PC-9 (cell line): ENCODE measurements around the gene LEUTX. TPM values are rescaled to one million over a fixed set of nuclear protein-coding genes. Genes with fewer than 3 reads are reported as not detected.
"Not testable (repeated sequence)": the region's sequence is repeated elsewhere in the genome, so short reads cannot be mapped to it uniquely, and the experiment has no call there.

Source experiments
- BruUV-seq: library from RNA; stranded (reverse); fragments of 400-500 nt; replicated peaks from 2 replicates; lab custom pipeline; 2021; lab: Mats Ljungman, UMichigan
- CTCF ChIA-PET: fragments of 300-600 bp; sonication (Branson Sonifier 250); formaldehyde crosslinking; loops from one replicate; lab custom pipeline; 2022; ENCODE audit warnings: antibody characterized with exemption; lab: Charles Lee
- POLR2A ChIA-PET: fragments of 300-600 bp; sonication (Branson Sonifier 250); formaldehyde crosslinking; loops from one replicate; lab custom pipeline; 2022; ENCODE audit warnings: antibody characterized with exemption; ENCODE audit not compliant: unreplicated experiment; lab: Charles Lee
- DNase-seq, 2 experiments: peaks; one replicate each; pipeline versions ENCODE4 v3.0.0 to v3.0.0-alpha.2; 2015 to 2022; ENCODE audit warnings: mixed read lengths in 1 of 2
- H2AFZ ChIP-seq: fragments of 200-600 bp; sonication (generic); 2 replicates; pipeline ENCODE4 v1.8.1; 2017; ENCODE audit warnings: antibody characterized with exemption
- H3F3A ChIP-seq: fragments of 200-600 bp; sonication (generic); 2 replicates; pipeline ENCODE4 v1.8.1; 2017; ENCODE audit warnings: antibody characterized with exemption, mild to moderate bottlenecking, low read depth; ENCODE audit not compliant: insufficient read depth
- H3K27ac ChIP-seq: fragments of 200-600 bp; sonication (generic); 2 replicates; pipeline ENCODE4 v1.6.1; 2016; ENCODE audit warnings: mixed run types
- H3K27me3 ChIP-seq: fragments of 200-600 bp; sonication (generic); 2 replicates; pipeline ENCODE4 v1.6.1; 2016; ENCODE audit warnings: low read depth, mixed run types; ENCODE audit not compliant: insufficient read depth
- H3K36me3 ChIP-seq: fragments of 200-600 bp; sonication (generic); 2 replicates; pipeline ENCODE4 v1.6.1; 2016; ENCODE audit warnings: low read depth, mixed run types
- H3K4me1 ChIP-seq: fragments of 200-600 bp; sonication (generic); replicated peaks from 2 replicates; pipeline ENCODE4 v1.6.1; 2016; ENCODE audit warnings: mixed run types; ENCODE audit not compliant: insufficient read depth
- H3K4me2 ChIP-seq: fragments of 200-600 bp; sonication (generic); 2 replicates; pipeline ENCODE4 v1.6.1; 2017; ENCODE audit warnings: mixed run types
- H3K4me3 ChIP-seq: fragments of 200-600 bp; sonication (generic); 2 replicates; pipeline ENCODE4 v1.6.1; 2016; ENCODE audit warnings: mixed run types
- H3K79me2 ChIP-seq: fragments of 200-600 bp; sonication (generic); 2 replicates; pipeline ENCODE4 v1.6.1; 2017; ENCODE audit warnings: low read depth, mixed run types
- H3K9me2 ChIP-seq: fragments of 200-600 bp; sonication (generic); 2 replicates; pipeline ENCODE4 v1.8.1; 2017; ENCODE audit warnings: mild to moderate bottlenecking; ENCODE audit not compliant: insufficient read depth
- H3K9me3 ChIP-seq: fragments of 200-600 bp; sonication (generic); 2 replicates; pipeline ENCODE4 v1.8.1; 2016; ENCODE audit warnings: low read depth; ENCODE audit not compliant: insufficient read depth
- H4K20me1 ChIP-seq: fragments of 200-600 bp; sonication (generic); 2 replicates; pipeline ENCODE4 v1.8.1; 2017; ENCODE audit not compliant: insufficient read depth
- EZH2 ChIP-seq: fragments of 200-600 bp; sonication (generic); IDR thresholded peaks from 2 replicates; pipeline ENCODE4 v1.8.0; 2017; ENCODE audit warnings: antibody characterized with exemption, low read depth
- intact Hi-C: fragments of 100-400 bp; cut with micrococcal nuclease; formaldehyde crosslinking; loops from one replicate; pipeline ENCODE4 v1.10.0; 2022; ENCODE audit not compliant: unreplicated experiment
- total RNA-seq: library from RNA; stranded (reverse); gene quantifications from 2 replicates; pipeline ENCODE4 v1.2.3, GENCODE V29; 2021
- TF ChIP-seq, protein P1 (sequence below): fragments of 200-600 bp; sonication (generic); conservative IDR thresholded peaks from 2 replicates; pipeline ENCODE4 v1.6.1; 2017; ENCODE audit warnings: mixed run types, antibody characterized with exemption, mild to moderate bottlenecking, moderate library complexity

The LEUTX gene
- total RNA-seq, 1 experiment from 2014 or later, result not detected

GRCh38 chr19:39754544-39754943 lies 24.1 kb upstream of the LEUTX start:
- ChIA-PET CTCF (no interaction called here), POLR2A (no interaction called here)
- Histone ChIP-seq H3K9me3 (no peaks in the 10 kb centered on the region), H3K4me1 (no peaks in the 10 kb centered on the region), H3F3A (no peaks in the 10 kb centered on the region), H3K79me2 (no peaks in the 10 kb centered on the region), H3K9me2 (no peaks in the 10 kb centered on the region), H3K36me3 (no peaks in the 10 kb centered on the region), H2AFZ (no peak overlapping the region), H3K27me3 (peaks cover 77% of the 10 kb centered on the region), H3K27ac (no peak overlapping the region), H4K20me1 (no peaks in the 10 kb centered on the region), H3K4me2 (no peak overlapping the region), H3K4me3 (no peak overlapping the region)
- intact Hi-C loops, result no loop called here
- no TSS peak for BruUV-seq
- TF ChIP-seq, protein P1, sequence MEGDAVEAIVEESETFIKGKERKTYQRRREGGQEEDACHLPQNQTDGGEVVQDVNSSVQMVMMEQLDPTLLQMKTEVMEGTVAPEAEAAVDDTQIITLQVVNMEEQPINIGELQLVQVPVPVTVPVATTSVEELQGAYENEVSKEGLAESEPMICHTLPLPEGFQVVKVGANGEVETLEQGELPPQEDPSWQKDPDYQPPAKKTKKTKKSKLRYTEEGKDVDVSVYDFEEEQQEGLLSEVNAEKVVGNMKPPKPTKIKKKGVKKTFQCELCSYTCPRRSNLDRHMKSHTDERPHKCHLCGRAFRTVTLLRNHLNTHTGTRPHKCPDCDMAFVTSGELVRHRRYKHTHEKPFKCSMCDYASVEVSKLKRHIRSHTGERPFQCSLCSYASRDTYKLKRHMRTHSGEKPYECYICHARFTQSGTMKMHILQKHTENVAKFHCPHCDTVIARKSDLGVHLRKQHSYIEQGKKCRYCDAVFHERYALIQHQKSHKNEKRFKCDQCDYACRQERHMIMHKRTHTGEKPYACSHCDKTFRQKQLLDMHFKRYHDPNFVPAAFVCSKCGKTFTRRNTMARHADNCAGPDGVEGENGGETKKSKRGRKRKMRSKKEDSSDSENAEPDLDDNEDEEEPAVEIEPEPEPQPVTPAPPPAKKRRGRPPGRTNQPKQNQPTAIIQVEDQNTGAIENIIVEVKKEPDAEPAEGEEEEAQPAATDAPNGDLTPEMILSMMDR, result no peak
- TF ChIP-seq EZH2, result no peak
- no peak for DNase-seq

- TF ChIP-seq, protein P1, result no peak
- no peak for TF ChIP-seq EZH2
- no peaks in the 10 kb centered on the region for H3K9me2 ChIP-seq
- no peak overlapping the region for H2AFZ ChIP-seq
- no peaks in the 10 kb centered on the region for H4K20me1 ChIP-seq
- ChIA-PET CTCF (no interaction called here), POLR2A (no interaction called here)
- no TSS peak for BruUV-seq
- no peaks in the 10 kb centered on the region for H3K79me2 ChIP-seq
- no peaks in the 10 kb centered on the region for H3F3A ChIP-seq
- no peaks in the 10 kb centered on the region for H3K4me1 ChIP-seq
- no peak overlapping the region for H3K27ac ChIP-seq
- intact Hi-C loops, result no loop called here
- no peak for DNase-seq
- no peak overlapping the region for H3K4me3 ChIP-seq
- H3K9me3 ChIP-seq, result no peaks in the 10 kb centered on the region
- H3K36me3 ChIP-seq, result no peaks in the 10 kb centered on the region
- no peak overlapping the region for H3K4me2 ChIP-seq
- H3K27me3 ChIP-seq, result peaks cover 80% of the 10 kb centered on the region
Observed at GRCh38 chr19:39754971-39755370, 23.7 kb upstream of the LEUTX start.

DNA sequence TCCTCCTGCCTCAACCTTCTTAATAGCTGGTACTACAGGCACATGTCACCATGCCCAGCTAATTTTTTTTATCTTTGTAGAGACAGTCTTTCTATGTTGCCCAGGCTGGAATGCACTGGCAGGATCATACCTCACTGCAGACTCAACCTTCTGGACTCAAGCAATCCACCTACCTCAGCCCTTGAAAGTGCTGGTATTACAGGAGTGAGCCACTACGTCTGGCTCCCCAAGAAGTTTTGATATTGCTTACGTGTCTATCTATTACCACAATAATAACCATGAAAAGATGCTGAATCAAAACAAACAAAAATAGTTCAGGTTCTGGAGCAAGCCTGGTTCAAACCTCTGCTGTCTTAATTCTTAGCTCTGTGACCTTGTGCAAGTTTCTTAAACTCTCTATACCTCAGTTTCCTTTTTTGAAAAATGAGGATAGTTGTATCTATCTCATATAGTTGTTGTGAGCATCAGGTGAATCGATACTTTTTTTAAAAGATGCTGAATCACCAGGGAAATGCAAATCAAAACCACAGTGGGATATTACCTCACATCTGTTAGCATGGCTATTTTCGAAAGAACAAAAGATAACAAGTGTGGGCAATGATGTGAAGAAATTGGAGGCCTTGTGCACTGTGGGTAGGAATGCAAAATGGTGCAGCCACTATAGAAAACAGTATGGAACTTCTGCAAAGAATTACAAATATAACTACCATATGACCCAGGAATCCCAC lies 19.0 kb upstream of the LEUTX start:
- H3K9me2 ChIP-seq, result no peaks in the 10 kb centered on the region

DNA sequence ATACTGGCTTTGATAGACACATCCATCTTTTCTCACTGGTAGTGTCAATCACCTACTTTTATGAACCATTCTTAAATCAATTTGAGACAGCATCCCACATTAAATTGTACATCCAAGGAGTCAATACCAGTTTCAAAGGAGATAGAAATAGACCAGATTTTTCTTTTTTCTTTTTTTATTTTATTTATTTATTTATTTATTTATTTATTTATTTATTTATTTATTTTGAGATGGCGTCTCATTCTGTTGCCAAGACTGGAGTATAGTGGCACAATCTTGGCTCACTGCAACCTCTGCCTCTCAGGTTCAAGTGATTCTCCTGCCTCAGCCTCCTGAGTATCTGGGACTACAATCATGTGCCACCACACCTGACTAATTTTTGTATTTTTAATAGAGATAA lies 16.8 kb upstream of the LEUTX start:
- H3K4me3 ChIP-seq, H2AFZ ChIP-seq, DNase-seq, H3F3A ChIP-seq, H3K4me1 ChIP-seq, CTCF ChIA-PET, H3K9me3 ChIP-seq, H3K36me3 ChIP-seq, H3K79me2 ChIP-seq, H3K4me2 ChIP-seq, BruUV-seq, H4K20me1 ChIP-seq, H3K9me2 ChIP-seq, H3K27ac ChIP-seq, POLR2A ChIA-PET: not testable (repeated sequence)
- H3K27me3 ChIP-seq, result peaks cover 45% of the 10 kb centered on the region
- intact Hi-C loops, result loop anchor here (10.0 kb wide), 1 partner anchor 317 kb away; the partner anchor contains the start of gene SUPT5H

More for the DNA sequence above, 19.0 kb upstream of the LEUTX start:
- BruUV-seq, result no TSS peak
- POLR2A ChIA-PET, result no interaction called here
- no peaks in the 10 kb centered on the region for H3K36me3 ChIP-seq
- no peak overlapping the region for H3K4me2 ChIP-seq
- H2AFZ ChIP-seq, result no peak overlapping the region
- H3K4me1 ChIP-seq, result no peaks in the 10 kb centered on the region
- peaks cover 66% of the 10 kb centered on the region for H3K27me3 ChIP-seq
- DNase-seq, result no peak
- no peak overlapping the region for H3K4me3 ChIP-seq
- H3K9me3 ChIP-seq, result no peaks in the 10 kb centered on the region
- H3K79me2 ChIP-seq, result no peaks in the 10 kb centered on the region
- CTCF ChIA-PET, result no interaction called here
- H3K27ac ChIP-seq, result no peak overlapping the region
- no peaks in the 10 kb centered on the region for H3F3A ChIP-seq
- intact Hi-C loops, result loop anchor here (10.0 kb wide), 1 partner anchor 315 kb away; the partner anchor contains the start of gene SUPT5H
- TF ChIP-seq, protein P1, result no peak
- no peak for TF ChIP-seq EZH2
- no peaks in the 10 kb centered on the region for H4K20me1 ChIP-seq
